Occipital lobe (tissue), 2 donors: ENCODE results near the gene PRKAA1. TPM values are rescaled to one million over a fixed set of nuclear protein-coding genes. Genes with fewer than 3 reads are reported as not detected.
"Not testable (repeated sequence)": the region's sequence is repeated elsewhere in the genome, so short reads cannot be mapped to it uniquely, and the experiment has no call there.

ENCODE experiments used
- DNase-seq: peaks from one replicate; lab custom pipeline; 2025; lab: John Stamatoyannopoulos, UW
- total RNA-seq: library from RNA; depleted of rRNA; stranded (reverse); fragments of >200 nt; gene quantifications from one replicate; pipeline ENCODE4 v1.2.3, GENCODE V29; 2014

The PRKAA1 gene
- total RNA-seq, 1 donor from 2014 or later, result 74.1 TPM

GRCh38 chr5:40826489-40827187, 28.5 kb upstream of the PRKAA1 start:
- no peak for DNase-seq

GRCh38 chr5:40825461-40826043, 27.4 kb upstream of the PRKAA1 start:
- DNase-seq, result not testable (repeated sequence)

GRCh38 chr5:40823459-40823858, 25.3 kb upstream of the PRKAA1 start:
- DNase-seq, result no peak

- DNase-seq, result no peak
These were observed 15.6 kb upstream of the PRKAA1 start for GRCh38 chr5:40813698-40814281.

GRCh38 chr5:40812125-40812524, 14.0 kb upstream of the PRKAA1 start:
- no peak for DNase-seq

GRCh38 chr5:40801771-40802562, 3.8 kb upstream of the PRKAA1 start:
- DNase-seq, result no peak

- no peak for DNase-seq
These were observed 1.1 kb upstream of the PRKAA1 start for GRCh38 chr5:40799258-40799657.

GRCh38 chr5:40798801-40799210, 632 bp upstream of the PRKAA1 start:
- DNase-seq, result no peak

GRCh38 chr5:40797273-40798011, 732 bp downstream of the PRKAA1 start:
- peak; percentile 55 for DNase-seq

GRCh38 chr5:40796487-40796889, 1.7 kb downstream of the PRKAA1 start:
- DNase-seq, result no peak

GRCh38 chr5:40794877-40795276, 3.3 kb downstream of the PRKAA1 start:
- not testable (repeated sequence) for DNase-seq

- DNase-seq, result not testable (repeated sequence)
These were observed 3.8 kb downstream of the PRKAA1 start for GRCh38 chr5:40794340-40794739.

GRCh38 chr5:40792691-40793090, 5.5 kb downstream of the PRKAA1 start:
- DNase-seq, result not testable (repeated sequence)

GRCh38 chr5:40791715-40792139, 6.4 kb downstream of the PRKAA1 start:
- no peak for DNase-seq

- no peak for DNase-seq
These were observed 7.1 kb downstream of the PRKAA1 start for GRCh38 chr5:40790947-40791593.

GRCh38 chr5:40788941-40789340, 9.2 kb downstream of the PRKAA1 start:
- not testable (repeated sequence) for DNase-seq

- no peak for DNase-seq
These were observed 10.2 kb downstream of the PRKAA1 start for GRCh38 chr5:40787986-40788385.

GRCh38 chr5:40786664-40787063, 11.5 kb downstream of the PRKAA1 start:
- not testable (repeated sequence) for DNase-seq

GRCh38 chr5:40784916-40785315, 13.3 kb downstream of the PRKAA1 start:
- DNase-seq, result no peak

GRCh38 chr5:40784027-40784653, 14.0 kb downstream of the PRKAA1 start:
- no peak for DNase-seq
